HepG2 (cell line): ENCODE data around the gene SLC13A5. TPM values are rescaled to one million over a fixed set of nuclear protein-coding genes. Genes with fewer than 3 reads are reported as not detected.
A peak's percentile ranks its signal among the peaks of the same experiment; 100 is the strongest.

Experiments used
- AKAP8 ChIP-seq: sonication (generic); formaldehyde crosslinking; IDR thresholded peaks from 2 replicates; pipeline ENCODE4 v1.5.1; 2020; ENCODE audit warnings: mild to moderate bottlenecking, missing genetic modification reagents
- HDAC2 ChIP-seq: sonication (generic); formaldehyde crosslinking; IDR thresholded peaks from 2 replicates; pipeline ENCODE4 v1.4.0; 2020; ENCODE audit warnings: missing genetic modification reagents
- KAT7 ChIP-seq: IDR thresholded peaks from 2 replicates; pipeline ENCODE4 v1.6.1; 2018; ENCODE audit warnings: borderline replicate concordance, missing compliant biosample characterization
- KDM5B ChIP-seq: sonication (generic); formaldehyde crosslinking; IDR thresholded peaks from 2 replicates; pipeline ENCODE4 v1.4.0; 2020; ENCODE audit warnings: missing genetic modification reagents, mild to moderate bottlenecking, borderline replicate concordance
- KMT2B ChIP-seq: IDR thresholded peaks from 2 replicates; pipeline ENCODE4 v1.6.1; 2016; ENCODE audit warnings: missing genetic modification reagents, missing compliant biosample characterization
- MAX ChIP-seq: IDR thresholded peaks from 2 replicates; pipeline ENCODE4 v1.6.1; 2012; ENCODE audit warnings: inconsistent platforms
- MTA1 ChIP-seq: sonication (generic); formaldehyde crosslinking; IDR thresholded peaks from 2 replicates; pipeline ENCODE4 v1.4.0; 2020; ENCODE audit warnings: missing genetic modification reagents, mild to moderate bottlenecking, borderline replicate concordance
- NFE2L2 ChIP-seq: fragments of 150-350 bp; IDR thresholded peaks from 2 replicates; pipeline ENCODE4 v1.6.1; 2014; ENCODE audit warnings: low read length
- RORA ChIP-seq: sonication (generic); formaldehyde crosslinking; IDR thresholded peaks from 2 replicates; pipeline ENCODE4 v1.5.0; 2020; ENCODE audit warnings: mild to moderate bottlenecking, missing genetic modification reagents, moderate library complexity
- TFDP2 ChIP-seq: sonication (generic); formaldehyde crosslinking; IDR thresholded peaks from 2 replicates; pipeline ENCODE4 v1.4.0; 2020; ENCODE audit warnings: missing genetic modification reagents
- ZNF142 ChIP-seq: sonication (generic); formaldehyde crosslinking; IDR thresholded peaks from 2 replicates; pipeline ENCODE4 v1.4.0; 2020; ENCODE audit warnings: missing genetic modification reagents
- ZNF260 ChIP-seq: sonication (generic); formaldehyde crosslinking; IDR thresholded peaks from 2 replicates; pipeline ENCODE4 v1.4.0; 2020; ENCODE audit warnings: missing genetic modification reagents, low read depth, mild to moderate bottlenecking, borderline replicate concordance
- ZNF441 ChIP-seq: sonication (generic); formaldehyde crosslinking; IDR thresholded peaks from 2 replicates; pipeline ENCODE4 v1.7.0; 2021; ENCODE audit warnings: missing genetic modification reagents, borderline replicate concordance
- ZNF550 ChIP-seq: sonication (generic); formaldehyde crosslinking; IDR thresholded peaks from 2 replicates; pipeline ENCODE4 v1.4.0; 2020; ENCODE audit warnings: mild to moderate bottlenecking, missing genetic modification reagents, borderline replicate concordance
- ZNF879 ChIP-seq: sonication (generic); formaldehyde crosslinking; IDR thresholded peaks from 2 replicates; pipeline ENCODE4 v1.8.1; 2023; ENCODE audit warnings: missing genetic modification reagents
- polyA plus RNA-seq, 8 experiments: library from polyadenylated mRNA; depleted of rRNA in 3 of 8; stranded (reverse) in 7 of 8; unstranded in 1 of 8; fragments of >200 nt; fragmentation: Illumina TruSeq in 4 of 8; extraction: Trizol in 4 of 8; gene quantifications; 2 replicates each; pipeline versions ENCODE4 v1.2.1 to v1.2.3, GENCODE V29; 2011 to 2016; ENCODE audit warnings: low read depth in 4 of 8, missing spikeins in 1 of 8, mixed read lengths in 1 of 8; ENCODE audit not compliant: insufficient read depth in 1 of 8
- total RNA-seq, 5 experiments: library from RNA; depleted of rRNA; stranded (reverse); fragments of >200 nt; fragmentation: Illumina TruSeq; extraction: Trizol; gene quantifications; 2 replicates each; pipeline ENCODE4 v1.2.3, GENCODE V29; 2016; ENCODE audit warnings: low read depth in 1 of 5
- TF ChIP-seq, protein P1 (sequence below), 2 experiments: sonication (generic) in 1 of 2; formaldehyde crosslinking in 1 of 2; IDR thresholded peaks; 2 replicates each; pipeline versions ENCODE4 v1.5.1 to v1.6.1; 2011 to 2020; ENCODE audit warnings: borderline replicate concordance in 1 of 2, low read depth in 1 of 2, low read length in 1 of 2, mild to moderate bottlenecking in 1 of 2, missing genetic modification reagents in 1 of 2, moderate library complexity in 1 of 2
- TF ChIP-seq, protein P2 (sequence below): sonication (generic); formaldehyde crosslinking; IDR thresholded peaks from 2 replicates; pipeline ENCODE4 v1.4.0; 2020; ENCODE audit warnings: missing genetic modification reagents

Gene SLC13A5
- total and polyA plus RNA-seq, 2 of the 13 experiments (the other 11 are each of a cell fraction or from before 2014, with no cell fraction given), result 42.8 to 310 TPM

DNA sequence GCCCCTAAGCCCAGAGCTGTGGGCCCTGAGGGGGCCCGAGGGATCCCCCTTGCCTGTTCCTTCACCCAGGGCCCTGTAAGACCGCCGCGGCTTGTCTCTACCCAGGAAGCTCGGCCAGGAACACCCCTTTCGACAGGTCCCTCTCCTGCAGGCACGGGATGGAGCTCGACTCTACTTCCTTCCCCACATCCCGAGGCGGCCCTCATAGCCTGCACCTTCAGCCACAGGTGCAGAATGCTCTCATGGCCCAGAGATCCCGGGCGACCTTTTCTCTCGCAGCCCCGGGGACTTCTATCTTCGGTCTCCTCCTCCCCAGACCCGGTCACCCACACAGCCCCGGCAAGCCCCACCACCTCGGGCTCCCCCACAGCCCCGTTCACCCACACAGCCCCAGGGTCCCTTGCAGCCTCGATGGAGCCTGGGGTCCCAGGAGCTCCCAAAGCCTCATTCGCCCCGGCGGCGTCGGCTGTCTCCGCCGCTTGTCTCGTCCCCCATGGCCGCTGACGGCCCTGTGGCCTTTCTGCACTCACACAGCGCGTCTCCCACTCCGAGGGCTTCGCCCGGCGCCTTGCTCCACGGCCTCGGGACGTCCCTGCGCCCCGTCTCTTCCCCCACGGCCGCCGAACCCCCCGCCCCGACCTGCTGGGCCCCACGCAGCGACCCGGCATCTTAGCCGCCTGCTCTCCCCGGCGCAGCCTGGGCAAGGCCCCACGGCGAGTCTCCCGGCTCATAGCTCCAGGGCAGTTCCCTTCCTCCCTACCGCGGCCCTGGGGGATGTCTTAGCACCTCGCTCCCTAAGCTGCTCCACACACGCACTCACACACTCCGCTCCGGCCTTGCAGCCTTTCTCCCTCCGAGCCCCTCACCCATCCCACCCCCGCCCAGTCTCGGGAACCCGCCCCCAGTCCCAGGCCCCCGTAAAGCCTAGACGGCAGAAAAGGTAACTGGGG, 73.3 kb downstream of the SLC13A5 start (continued):
- 0 out of 2 replicates have a peak, but pooled peaks have one; percentile 36 for TF ChIP-seq ZNF142
- TF ChIP-seq ZNF441 (CRISPR knock-in tag), result peak; percentile 2; the same call in 1 of the 2 replicates
- no peak for TF ChIP-seq ZNF550 (CRISPR knock-in tag)
- no peak for TF ChIP-seq KAT7
- TF ChIP-seq NFE2L2, result no peak
- no peak for TF ChIP-seq AKAP8
- TF ChIP-seq, protein P1, sequence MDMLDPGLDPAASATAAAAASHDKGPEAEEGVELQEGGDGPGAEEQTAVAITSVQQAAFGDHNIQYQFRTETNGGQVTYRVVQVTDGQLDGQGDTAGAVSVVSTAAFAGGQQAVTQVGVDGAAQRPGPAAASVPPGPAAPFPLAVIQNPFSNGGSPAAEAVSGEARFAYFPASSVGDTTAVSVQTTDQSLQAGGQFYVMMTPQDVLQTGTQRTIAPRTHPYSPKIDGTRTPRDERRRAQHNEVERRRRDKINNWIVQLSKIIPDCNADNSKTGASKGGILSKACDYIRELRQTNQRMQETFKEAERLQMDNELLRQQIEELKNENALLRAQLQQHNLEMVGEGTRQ (IDR thresholded peaks at IDR 0.05; ENCODE audit: low read depth, low read length), result no peak
- TF ChIP-seq, protein P1 (CRISPR knock-in tag; IDR thresholded peaks at IDR 0.05; ENCODE audit: borderline replicate concordance), result no peak
- no peak for TF ChIP-seq HDAC2 (CRISPR knock-in tag)
- no peak for TF ChIP-seq ZNF260 (CRISPR knock-in tag)
- TF ChIP-seq KMT2B (CRISPR knock-in tag), result no peak
- TF ChIP-seq, protein P2, sequence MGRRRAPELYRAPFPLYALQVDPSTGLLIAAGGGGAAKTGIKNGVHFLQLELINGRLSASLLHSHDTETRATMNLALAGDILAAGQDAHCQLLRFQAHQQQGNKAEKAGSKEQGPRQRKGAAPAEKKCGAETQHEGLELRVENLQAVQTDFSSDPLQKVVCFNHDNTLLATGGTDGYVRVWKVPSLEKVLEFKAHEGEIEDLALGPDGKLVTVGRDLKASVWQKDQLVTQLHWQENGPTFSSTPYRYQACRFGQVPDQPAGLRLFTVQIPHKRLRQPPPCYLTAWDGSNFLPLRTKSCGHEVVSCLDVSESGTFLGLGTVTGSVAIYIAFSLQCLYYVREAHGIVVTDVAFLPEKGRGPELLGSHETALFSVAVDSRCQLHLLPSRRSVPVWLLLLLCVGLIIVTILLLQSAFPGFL (CRISPR knock-in tag), result no peak
- 0 out of 2 replicates have a peak, but pooled peaks have one; percentile 4 for TF ChIP-seq ZNF879 (CRISPR knock-in tag)
- TF ChIP-seq MTA1, result peak; percentile 11; the same call in 1 of the 2 replicates
- 0 out of 2 replicates have a peak, but pooled peaks have one; percentile 5 for TF ChIP-seq MAX
- no peak for TF ChIP-seq RORA (CRISPR knock-in tag)
- no peak for TF ChIP-seq TFDP2 (CRISPR knock-in tag)
- no peak for TF ChIP-seq KDM5B (CRISPR knock-in tag)
